ENCODE results near the gene CKB.

- TF ChIP-seq POLR2AphosphoS5 (IDR thresholded peaks at IDR 0.05; ENCODE audit: low read depth, low read length) (no peak), POLR2A (IDR thresholded peaks at IDR 0.05; ENCODE audit: low read depth, low read length) (no peak)
These were observed 12.5 kb downstream of the CKB start for GRCh38 chr14:103509864-103510723.

Measured in GM12892 (cell line).